ENCODE results near the gene GNPTAB.
A peak's percentile ranks its signal among the peaks of the same experiment; 100 is the strongest.

The GNPTAB gene

DNA sequence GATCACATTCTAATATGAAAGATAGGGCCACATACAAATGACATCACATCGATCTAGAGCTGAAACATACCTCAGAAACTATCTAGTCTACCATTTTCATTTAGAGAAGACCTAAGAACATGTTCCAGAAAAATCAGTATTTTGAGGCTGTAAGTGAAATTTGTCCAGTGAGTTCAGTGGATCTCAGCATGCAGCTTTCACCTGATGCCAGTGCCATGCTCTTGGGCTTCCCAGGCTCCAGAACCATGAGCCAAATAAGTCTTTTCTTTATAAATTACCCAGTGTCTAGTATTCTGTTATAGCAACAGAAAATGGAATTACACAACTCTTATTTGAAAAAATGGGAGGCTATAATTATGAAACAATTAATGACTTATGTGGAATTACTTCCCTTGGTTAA, 124.4 kb downstream of the GNPTAB start:
- Histone ChIP-seq H3K27ac (ENCODE audit: poor library complexity, severe bottlenecking) (no peak overlapping the region), H3K27me3 (ENCODE audit: insufficient read depth, poor library complexity, severe bottlenecking) (no peaks in the 10 kb centered on the region), H3K4me1 (ENCODE audit: insufficient read depth, poor library complexity, severe bottlenecking) (no peaks in the 10 kb centered on the region), H3K9me3 (ENCODE audit: severe bottlenecking) (peaks cover 3% of the 10 kb centered on the region), H3K36me3 (ENCODE audit: low read depth) (no peaks in the 10 kb centered on the region), H3K4me3 (ENCODE audit: severe bottlenecking) (no peak overlapping the region)
- DNase-seq (ENCODE audit: low spot score), result no peak
- ATAC-seq (ENCODE audit: low read depth), result no peak
- TF ChIP-seq, protein P1, sequence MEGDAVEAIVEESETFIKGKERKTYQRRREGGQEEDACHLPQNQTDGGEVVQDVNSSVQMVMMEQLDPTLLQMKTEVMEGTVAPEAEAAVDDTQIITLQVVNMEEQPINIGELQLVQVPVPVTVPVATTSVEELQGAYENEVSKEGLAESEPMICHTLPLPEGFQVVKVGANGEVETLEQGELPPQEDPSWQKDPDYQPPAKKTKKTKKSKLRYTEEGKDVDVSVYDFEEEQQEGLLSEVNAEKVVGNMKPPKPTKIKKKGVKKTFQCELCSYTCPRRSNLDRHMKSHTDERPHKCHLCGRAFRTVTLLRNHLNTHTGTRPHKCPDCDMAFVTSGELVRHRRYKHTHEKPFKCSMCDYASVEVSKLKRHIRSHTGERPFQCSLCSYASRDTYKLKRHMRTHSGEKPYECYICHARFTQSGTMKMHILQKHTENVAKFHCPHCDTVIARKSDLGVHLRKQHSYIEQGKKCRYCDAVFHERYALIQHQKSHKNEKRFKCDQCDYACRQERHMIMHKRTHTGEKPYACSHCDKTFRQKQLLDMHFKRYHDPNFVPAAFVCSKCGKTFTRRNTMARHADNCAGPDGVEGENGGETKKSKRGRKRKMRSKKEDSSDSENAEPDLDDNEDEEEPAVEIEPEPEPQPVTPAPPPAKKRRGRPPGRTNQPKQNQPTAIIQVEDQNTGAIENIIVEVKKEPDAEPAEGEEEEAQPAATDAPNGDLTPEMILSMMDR (IDR thresholded peaks at IDR 0.05; ENCODE audit: poor library complexity, severe bottlenecking), result no peak

DNA sequence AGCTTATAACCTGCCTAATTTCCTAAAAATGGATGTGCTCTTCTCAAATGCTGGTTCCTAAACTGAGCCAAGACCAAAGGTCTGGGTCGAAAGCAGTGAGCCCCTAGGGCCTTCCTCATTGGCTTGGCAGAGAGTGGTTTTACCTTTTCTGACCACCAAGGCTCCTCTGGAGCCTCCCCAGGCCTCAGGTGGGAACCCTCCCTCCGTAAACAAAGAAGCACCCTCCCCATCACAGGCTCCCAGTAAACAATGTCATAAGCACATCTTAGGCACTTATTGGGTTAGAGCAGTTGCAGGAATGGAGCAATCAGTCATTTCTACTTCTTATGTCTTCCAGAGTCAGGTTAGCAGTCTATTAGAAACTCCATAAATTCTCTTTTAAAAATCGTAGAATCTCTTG, 127.3 kb downstream of the GNPTAB start:
- H3K4me1 ChIP-seq (ENCODE audit: insufficient read depth, poor library complexity, severe bottlenecking), result peaks cover 10% of the 10 kb centered on the region
- no peaks in the 10 kb centered on the region for H3K36me3 ChIP-seq (ENCODE audit: low read depth)
- H3K27me3 ChIP-seq (ENCODE audit: insufficient read depth, poor library complexity, severe bottlenecking), result no peaks in the 10 kb centered on the region
- DNase-seq (ENCODE audit: low spot score), result no peak
- ATAC-seq (ENCODE audit: low read depth), result no peak
- H3K4me3 ChIP-seq (ENCODE audit: severe bottlenecking), result no peak overlapping the region
- no peak overlapping the region for H3K27ac ChIP-seq (ENCODE audit: poor library complexity, severe bottlenecking)
- TF ChIP-seq, protein P1 (IDR thresholded peaks at IDR 0.05; ENCODE audit: poor library complexity, severe bottlenecking), result no peak
- peaks cover 3% of the 10 kb centered on the region for H3K9me3 ChIP-seq (ENCODE audit: severe bottlenecking)

DNA sequence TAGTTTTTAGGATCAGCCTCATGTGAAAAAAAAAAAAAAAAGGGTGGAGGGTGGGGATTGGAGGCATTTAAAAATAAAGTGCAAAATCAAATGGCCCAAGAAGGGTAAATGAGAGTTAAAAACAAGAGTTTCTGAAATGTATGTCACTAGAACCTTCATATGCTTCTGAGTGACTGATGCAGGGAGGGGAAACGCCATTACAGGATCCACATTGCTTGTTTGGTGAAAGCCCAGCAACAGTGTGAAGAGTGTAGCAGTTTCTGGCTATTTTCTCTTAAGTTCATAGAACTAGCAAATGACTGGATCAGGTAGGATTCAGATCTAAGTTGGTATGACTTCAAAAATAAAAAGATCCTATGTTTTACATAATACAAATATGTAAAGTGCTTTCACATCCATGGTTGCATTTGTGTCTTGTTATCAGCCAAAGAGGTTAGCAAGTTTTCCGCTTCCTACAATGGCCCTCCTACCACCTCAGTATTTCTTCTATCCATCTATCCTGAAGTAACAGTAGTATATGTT, 130.4 kb downstream of the GNPTAB start:
- peaks cover 10% of the 10 kb centered on the region for H3K4me1 ChIP-seq (ENCODE audit: insufficient read depth, poor library complexity, severe bottlenecking)
- H3K36me3 ChIP-seq (ENCODE audit: low read depth), result no peaks in the 10 kb centered on the region
- no peak overlapping the region for H3K4me3 ChIP-seq (ENCODE audit: severe bottlenecking)
- TF ChIP-seq, protein P1 (IDR thresholded peaks at IDR 0.05; ENCODE audit: poor library complexity, severe bottlenecking), result no peak
- peaks cover 3% of the 10 kb centered on the region for H3K9me3 ChIP-seq (ENCODE audit: severe bottlenecking)
- H3K27me3 ChIP-seq (ENCODE audit: insufficient read depth, poor library complexity, severe bottlenecking), result no peaks in the 10 kb centered on the region
- DNase-seq (ENCODE audit: low spot score) (no peak), ATAC-seq (ENCODE audit: low read depth) (no peak)
- H3K27ac ChIP-seq (ENCODE audit: poor library complexity, severe bottlenecking), result no peak overlapping the region

DNA sequence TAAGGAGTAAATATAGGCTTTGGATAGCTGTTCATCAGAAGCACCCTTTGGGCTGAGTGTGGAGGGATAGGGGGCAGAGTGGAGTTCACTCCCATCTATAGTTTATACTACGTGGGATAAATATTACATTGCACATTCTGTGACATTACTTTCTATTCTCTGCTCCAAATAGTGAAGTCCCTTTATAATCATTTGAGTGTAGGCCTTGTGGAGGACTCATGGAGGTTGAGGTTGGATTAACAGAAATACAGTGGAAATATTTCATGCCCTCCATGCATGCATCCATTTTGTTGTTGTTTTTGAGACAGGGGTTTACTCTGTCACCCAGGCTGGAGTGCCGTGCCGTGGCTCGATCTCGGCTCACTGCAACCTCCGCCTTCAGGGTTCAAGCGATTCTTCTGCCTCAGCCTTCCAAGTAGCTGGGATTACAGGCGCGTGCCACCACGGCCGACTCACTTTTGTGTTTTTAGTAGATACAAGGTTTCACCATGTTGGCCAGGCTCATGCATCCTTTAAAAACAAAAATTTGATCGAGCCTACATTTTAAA, 131.9 kb downstream of the GNPTAB start:
- Histone ChIP-seq H3K4me3 (ENCODE audit: severe bottlenecking) (peak overlapping the region; percentile 87), H3K27me3 (ENCODE audit: insufficient read depth, poor library complexity, severe bottlenecking) (no peaks in the 10 kb centered on the region), H3K36me3 (ENCODE audit: low read depth) (no peaks in the 10 kb centered on the region), H3K9me3 (ENCODE audit: severe bottlenecking) (peaks cover under 1% of the 10 kb centered on the region), H3K27ac (ENCODE audit: poor library complexity, severe bottlenecking) (no peak overlapping the region), H3K4me1 (ENCODE audit: insufficient read depth, poor library complexity, severe bottlenecking) (peaks cover 10% of the 10 kb centered on the region)
- TF ChIP-seq, protein P1 (IDR thresholded peaks at IDR 0.05; ENCODE audit: poor library complexity, severe bottlenecking), result peak; percentile 31
- ATAC-seq (ENCODE audit: low read depth) (0 out of 3 replicates have a peak, but pooled peaks have one; percentile 26), DNase-seq (ENCODE audit: low spot score) (no peak)
